A549 (cell line): Measurements from ENCODE around the gene POLR1C. TPM values are rescaled to one million over a fixed set of nuclear protein-coding genes. Genes with fewer than 3 reads are reported as not detected.

ENCODE experiments used
- ATAC-seq, 2 experiments: fragments of 200-7000 bp in 1 of 2; fragments of >200 bp in 1 of 2; cut with Nextera tagmentation in 1 of 2; cut with Tn5 transposase in 1 of 2; 3 replicates each; pipeline versions ENCODE4 v1.8.0 to v1.9.1; 2018 to 2020; ENCODE audit warnings: mild to moderate bottlenecking in 1 of 2, moderate library complexity in 1 of 2
- CTCF ChIA-PET: fragments of 300-600 bp; sonication (Branson Sonifier 250); formaldehyde crosslinking; extraction: SDS; loops from one replicate; lab custom pipeline; 2021; ENCODE audit warnings: antibody characterized with exemption, inconsistent platforms; lab: Yijun Ruan, JAX
- POLR2A ChIA-PET: fragments of 350-600 bp; formaldehyde crosslinking; extraction: SDS; loops from one replicate; lab custom pipeline; 2021; ENCODE audit warnings: antibody characterized with exemption, inconsistent platforms; lab: Yijun Ruan, JAX
- DNase-seq, 2 experiments: peaks; one replicate each; pipeline versions ENCODE4 v3.0.0 to v3.0.0-alpha.2; 2011 to 2016; ENCODE audit warnings: low read depth in 1 of 2, low spot score in 1 of 2
- FAIRE-seq: peaks from 2 replicates; lab custom pipeline; 2011; peaks lifted over from hg19 to GRCh38; lab: Jason Lieb, UNC
- H3K27ac ChIP-seq, 2 experiments: fragments of >200 bp; sonication (Bioruptor Twin); formaldehyde crosslinking; 3 replicates each; pipeline ENCODE4 v1.5.1; 2016 to 2017
- H3K4me1 ChIP-seq: fragments of >200 bp; sonication (Bioruptor Twin); formaldehyde crosslinking; 3 replicates; pipeline ENCODE4 v1.6.1; 2016
- H3K4me2 ChIP-seq: fragments of >200 bp; sonication (Bioruptor Twin); formaldehyde crosslinking; 3 replicates; pipeline ENCODE4 v1.6.1; 2016
- H3K4me3 ChIP-seq: fragments of >200 bp; sonication (Bioruptor Twin); formaldehyde crosslinking; 3 replicates; pipeline ENCODE4 v1.5.1; 2016
- H3K9me3 ChIP-seq: fragments of >200 bp; sonication (Bioruptor Twin); formaldehyde crosslinking; 3 replicates; pipeline ENCODE4 v1.6.1; 2016
- ATOH8 ChIP-seq: fragments of 250-450 bp; sonication (Bioruptor Pico); IDR thresholded peaks from 2 replicates; pipeline ENCODE4 v1.5.0; 2020; ENCODE audit warnings: low read depth, mild to moderate bottlenecking, moderate library complexity
- CBX2 ChIP-seq: fragments of 200-600 bp; sonication (generic); IDR thresholded peaks from 2 replicates; pipeline ENCODE4 v1.6.1; 2016; ENCODE audit warnings: low read depth, mild to moderate bottlenecking, borderline replicate concordance
- CHD4 ChIP-seq: fragments of 200-600 bp; sonication (generic); IDR thresholded peaks from 2 replicates; pipeline ENCODE4 v1.6.1; 2016; ENCODE audit warnings: antibody characterized with exemption, mild to moderate bottlenecking, borderline replicate concordance
- CTCF ChIP-seq: fragments of >200 bp; sonication (Bioruptor Twin); formaldehyde crosslinking; IDR thresholded peaks from 3 replicates; pipeline ENCODE4 v1.5.1; 2016
- EHMT2 ChIP-seq: fragments of 200-600 bp; sonication (generic); IDR thresholded peaks from 2 replicates; pipeline ENCODE4 v1.6.1; 2016; ENCODE audit warnings: antibody characterized with exemption, low read depth, mild to moderate bottlenecking, moderate library complexity
- ELK1 ChIP-seq: fragments of 150-350 bp; IDR thresholded peaks from 2 replicates; pipeline ENCODE4 v1.6.1; 2014; ENCODE audit warnings: low read depth, mild to moderate bottlenecking, low read length
- FOSB ChIP-seq: fragments of 250-450 bp; sonication (Bioruptor Pico); IDR thresholded peaks from 2 replicates; pipeline ENCODE4 v1.5.0; 2020; ENCODE audit warnings: mild to moderate bottlenecking, moderate library complexity
- GATA3 ChIP-seq: IDR thresholded peaks from 2 replicates; pipeline ENCODE4 v1.6.1; 2012; ENCODE audit warnings: borderline replicate concordance
- JUN ChIP-seq, 2 experiments: fragments of >200 bp; sonication (Bioruptor Twin); formaldehyde crosslinking; IDR thresholded peaks; 2 replicates in 1 of 2; 3 replicates in 1 of 2; pipeline ENCODE4 v1.6.1; 2016 to 2017
- KDM5A ChIP-seq: fragments of 200-600 bp; sonication (generic); IDR thresholded peaks from 2 replicates; pipeline ENCODE4 v1.6.1; 2016; ENCODE audit warnings: antibody characterized with exemption, mild to moderate bottlenecking
- MAX ChIP-seq: IDR thresholded peaks from 2 replicates; pipeline ENCODE4 v1.6.1; 2012
- MAZ ChIP-seq: fragments of 150-350 bp; IDR thresholded peaks from 2 replicates; pipeline ENCODE4 v1.6.1; 2014; ENCODE audit warnings: antibody characterized with exemption, low read depth, low read length, borderline replicate concordance
- MYC ChIP-seq: IDR thresholded peaks from 2 replicates; pipeline ENCODE4 v1.6.1; 2012; ENCODE audit warnings: mild to moderate bottlenecking, inconsistent platforms, low read length, improper control_type of control experiment, borderline replicate concordance
- NFE2L2 ChIP-seq: fragments of 150-350 bp; conservative IDR thresholded peaks from 2 replicates; pipeline ENCODE4 v1.6.1; 2014; ENCODE audit warnings: low read length
- NR3C1 ChIP-seq: fragments of >200 bp; sonication (Bioruptor Twin); formaldehyde crosslinking; IDR thresholded peaks from 3 replicates; pipeline ENCODE4 v1.6.1; 2017
- POLR2AphosphoS2 ChIP-seq: conservative IDR thresholded peaks from 2 replicates; pipeline ENCODE4 v1.6.1; 2012; ENCODE audit warnings: low read length, improper control_type of control experiment, inconsistent platforms
- REST ChIP-seq: fragments of 200-600 bp; sonication (generic); IDR thresholded peaks from 2 replicates; pipeline ENCODE4 v1.6.1; 2016; ENCODE audit warnings: antibody characterized with exemption, mild to moderate bottlenecking, moderate library complexity
- WGBS: methylation state at CpG from one replicate; pipeline ENCODE4 v1.1.6; 2017; ENCODE audit errors: missing lambda C conversion rate; 5-methylcytosine and 5-hydroxymethylcytosine counted together
- polyA plus RNA-seq, 4 experiments: library from polyadenylated mRNA; depleted of rRNA in 3 of 4; stranded (reverse); fragments of >200 nt; fragmentation: RNase III in 1 of 4; extraction: RNeasy Plus Mini Kit Qiagen cat#74134 plus additional on column Dnase treatment in 1 of 4; gene quantifications; 2 replicates in 3 of 4; 3 replicates in 1 of 4; pipeline ENCODE4 v1.2.3, GENCODE V29; 2011 to 2017

POLR1C gene
- polyA plus RNA-seq, 2 of the 4 experiments (the other 2 are of a cell fraction): 48.5 to 63.1 TPM

- POLR2A ChIA-PET: no interaction called here
- DNase-seq (no peak), FAIRE-seq (no peak)
- WGBS: 70% methylated on average over 6 of the region's 6 CpGs
- TF ChIP-seq NFE2L2: no peak
- TF ChIP-seq CBX2: no peak
- TF ChIP-seq GATA3: no peak
- TF ChIP-seq POLR2AphosphoS2: no peak
- no peak for TF ChIP-seq EHMT2
- TF ChIP-seq JUN (IDR thresholded peaks at IDR 0.05): no peak
- TF ChIP-seq KDM5A: no peak
- TF ChIP-seq NR3C1: no peak
- TF ChIP-seq CTCF: no peak
- TF ChIP-seq ATOH8: no peak
- TF ChIP-seq ELK1: no peak
- no peak for TF ChIP-seq FOSB (CRISPR knock-in tag)
- TF ChIP-seq MAZ: no peak
- no peak for TF ChIP-seq REST
- TF ChIP-seq, all 56 proteins: peak for 0
- CTCF ChIA-PET: interaction anchor here (1.0 kb wide), 1 partner anchor 31 kb away, joined by 3 read pairs; no protein-coding TSS in a partner anchor
- Histone ChIP-seq H3K9me3 (no peaks in the 10 kb centered on the region), H3K4me3 (no peak overlapping the region), H3K27ac (no peak overlapping the region), H3K4me2 (no peak overlapping the region), H3K4me1 (peaks cover 9% of the 10 kb centered on the region; the same call in 2 of the 3 replicates)
- ATAC-seq: no peak
These were observed 41.4 kb upstream of the POLR1C start for GRCh38 chr6:43475516-43475915.

GRCh38 chr6:43476746-43477145 is 40.1 kb upstream of the POLR1C start:
- H3K27ac ChIP-seq: peak overlapping the region; percentile 84 to 98

More at GRCh38 chr6:43476746-43477145, 40.1 kb upstream of the POLR1C start:
- CTCF ChIA-PET: interaction anchor here (1.7 kb wide), 1 partner anchor 29 kb away, joined by 3 read pairs; no protein-coding TSS in a partner anchor
- FAIRE-seq (no peak), ATAC-seq (peak; percentile 45 to 69; a peak in 4 of 6 replicates), DNase-seq (no peak)
- peak overlapping the region; percentile 100 for H3K4me2 ChIP-seq
- TF ChIP-seq MAX: no peak
- no peak for TF ChIP-seq POLR2AphosphoS2
- TF ChIP-seq MYC: no peak
- TF ChIP-seq JUN (IDR thresholded peaks at IDR 0.05): no peak
- TF ChIP-seq CHD4: no peak
- H3K9me3 ChIP-seq: no peaks in the 10 kb centered on the region
- POLR2A ChIA-PET: interaction anchor here (0.7 to 1.2 kb wide), 4 partner anchors 10 to 528 kb away, joined by 3 to 5 read pairs (median 4); partner anchors contain the start of gene ABCC10
- peaks cover 20% of the 10 kb centered on the region; the same call in 2 of the 3 replicates for H3K4me1 ChIP-seq
- peak overlapping the region; percentile 83 for H3K4me3 ChIP-seq
- WGBS: 47% methylated on average over 2 of the region's 2 CpGs
